SU-DHL-6 (cell line): ENCODE measurements around the gene TOM1L2.

ENCODE experiments used
- H2AFZ ChIP-seq: fragments of 200-600 bp; sonication (generic); 2 replicates; pipeline ENCODE4 v1.6.1; 2014; ENCODE audit warnings: low read depth, mild to moderate bottlenecking, moderate library complexity, mixed read lengths, antibody characterized with exemption, low read length; ENCODE audit not compliant: severe bottlenecking
- H3F3A ChIP-seq: fragments of 200-600 bp; shearing (Covaris generic); 2 replicates; pipeline ENCODE4 v1.6.0; 2016; ENCODE audit warnings: antibody characterized with exemption, mild to moderate bottlenecking; ENCODE audit not compliant: insufficient read depth
- H3K27ac ChIP-seq: fragments of 200-600 bp; sonication (generic); 2 replicates; pipeline ENCODE4 v1.5.1; 2016; ENCODE audit warnings: low read depth, mild to moderate bottlenecking, low read length, moderate library complexity, mixed read lengths
- H3K27me3 ChIP-seq: fragments of 200-600 bp; sonication (generic), shearing (Covaris generic); 2 replicates; pipeline ENCODE4 v1.6.0; 2014; ENCODE audit warnings: mild to moderate bottlenecking, low read length
- H3K36me3 ChIP-seq: fragments of 200-600 bp; sonication (generic); 2 replicates; pipeline ENCODE4 v1.6.1; 2014; ENCODE audit warnings: mild to moderate bottlenecking, low read length, mixed read lengths
- H3K4me2 ChIP-seq: fragments of 300-600, 200-600 bp; shearing (Covaris generic), sonication (generic); 2 replicates; pipeline ENCODE4 v1.6.0; 2014; ENCODE audit warnings: low read length, low read depth, mild to moderate bottlenecking; ENCODE audit not compliant: poor library complexity, severe bottlenecking
- H3K4me3 ChIP-seq: fragments of 200-600 bp; sonication (generic); 2 replicates; pipeline ENCODE4 v1.5.1; 2014; ENCODE audit warnings: antibody characterized with exemption, low read length, mild to moderate bottlenecking, mixed read lengths; ENCODE audit not compliant: insufficient read depth, poor library complexity, severe bottlenecking
- H3K79me2 ChIP-seq: fragments of 200-600 bp; sonication (generic); 2 replicates; pipeline ENCODE4 v1.6.1; 2014; ENCODE audit warnings: mild to moderate bottlenecking, low read length, moderate library complexity; ENCODE audit not compliant: insufficient read depth
- H3K9ac ChIP-seq: fragments of 200-600 bp; sonication (generic); 2 replicates; pipeline ENCODE4 v1.7.0; 2014; ENCODE audit warnings: mild to moderate bottlenecking, low read length
- H3K9me2 ChIP-seq: fragments of 200-600 bp; sonication (generic); replicated peaks from 2 replicates; pipeline ENCODE4 v1.6.1; 2014; ENCODE audit warnings: low read length; ENCODE audit not compliant: insufficient read depth
- H3K9me3 ChIP-seq: fragments of 200-600 bp; sonication (generic); 2 replicates; pipeline ENCODE4 v1.6.1; 2014; ENCODE audit warnings: low read length, mixed read lengths; ENCODE audit not compliant: insufficient read depth
- H4K20me1 ChIP-seq: fragments of 200-600 bp; sonication (generic); 2 replicates; pipeline ENCODE4 v1.6.1; 2014; ENCODE audit warnings: low read depth, mild to moderate bottlenecking, antibody characterized with exemption, low read length, moderate library complexity, mixed read lengths
- CTCF ChIP-seq: fragments of 200-600 bp; sonication (generic); IDR thresholded peaks from one replicate; pipeline ENCODE4 v1.5.1; 2017; ENCODE audit warnings: antibody characterized with exemption, mild to moderate bottlenecking, low read length, moderate library complexity; ENCODE audit not compliant: insufficient read depth, poor library complexity, severe bottlenecking
- EZH2phosphoT487 ChIP-seq: fragments of 200-600 bp; sonication (generic), shearing (Covaris generic); conservative IDR thresholded peaks from 2 replicates; pipeline ENCODE4 v1.6.1; 2018; ENCODE audit warnings: mild to moderate bottlenecking, antibody characterized with exemption, low read length, moderate library complexity, mixed read lengths

Gene TOM1L2

GRCh38 chr17:18009609-18010420 is 37.6 kb upstream of the TOM1L2 start:
- H3K9ac ChIP-seq = no peak overlapping the region
- H3K36me3 ChIP-seq = no peaks in the 10 kb centered on the region
- no peak overlapping the region for H3K4me2 ChIP-seq
- H4K20me1 ChIP-seq = no peaks in the 10 kb centered on the region
- H3K27ac ChIP-seq = no peak overlapping the region
- no peaks in the 10 kb centered on the region for H3K79me2 ChIP-seq
- H3F3A ChIP-seq = no peaks in the 10 kb centered on the region
- TF ChIP-seq EZH2phosphoT487 (no peak), CTCF (no peak)
- no peaks in the 10 kb centered on the region for H3K9me3 ChIP-seq
- no peak overlapping the region for H3K4me3 ChIP-seq
- no peaks in the 10 kb centered on the region for H3K9me2 ChIP-seq
- no peaks in the 10 kb centered on the region for H3K27me3 ChIP-seq
- no peak overlapping the region for H2AFZ ChIP-seq

DNA sequence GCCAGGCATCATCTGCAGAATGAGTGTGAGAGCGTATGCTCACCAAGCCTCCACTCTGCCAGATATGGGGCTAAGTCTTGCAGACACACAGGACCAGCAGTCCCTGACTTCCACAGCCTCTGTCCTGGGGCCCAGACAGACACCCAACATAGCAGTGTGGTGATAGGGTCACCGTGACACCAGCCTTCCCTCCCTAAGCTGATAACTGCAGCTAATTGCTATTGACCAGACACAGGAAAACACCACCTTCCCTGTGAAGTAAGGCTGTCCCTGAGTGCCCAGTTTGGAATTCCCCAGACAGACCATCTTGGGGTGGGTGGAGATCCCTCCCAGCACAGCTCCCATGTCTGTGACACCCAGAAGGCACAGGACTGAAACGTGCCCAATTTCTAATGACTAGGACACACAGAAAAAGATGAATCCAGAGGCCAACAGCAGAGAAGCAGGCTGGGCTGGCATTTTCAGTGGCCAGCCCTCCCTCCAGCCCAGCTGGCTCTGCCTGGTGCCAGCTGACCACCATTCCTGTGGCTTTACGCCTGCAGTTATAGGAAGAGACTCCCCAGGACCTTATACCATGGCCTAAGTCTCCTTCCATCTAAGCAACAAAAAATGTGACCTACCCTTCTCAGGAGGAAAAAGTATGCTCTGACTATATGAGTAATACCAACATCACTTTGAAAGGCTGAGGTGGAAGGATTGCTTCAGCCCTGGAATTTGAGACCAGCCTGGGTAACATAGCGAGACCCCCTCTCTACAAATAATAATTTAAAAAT is 36.5 kb upstream of the TOM1L2 start:
- Histone ChIP-seq H3K9me2 (no peaks in the 10 kb centered on the region), H2AFZ (no peak overlapping the region), H3K9ac (no peak overlapping the region), H3F3A (no peaks in the 10 kb centered on the region), H3K4me2 (no peak overlapping the region), H4K20me1 (no peaks in the 10 kb centered on the region), H3K27ac (no peak overlapping the region), H3K79me2 (no peaks in the 10 kb centered on the region), H3K9me3 (no peaks in the 10 kb centered on the region), H3K27me3 (no peaks in the 10 kb centered on the region), H3K4me3 (no peak overlapping the region), H3K36me3 (no peaks in the 10 kb centered on the region)
- no peak for TF ChIP-seq EZH2phosphoT487
- no peak for TF ChIP-seq CTCF

- H3K4me2 ChIP-seq = no peak overlapping the region
- H3K79me2 ChIP-seq = no peaks in the 10 kb centered on the region
- TF ChIP-seq EZH2phosphoT487 = no peak
- no peak for TF ChIP-seq CTCF
Measured at GRCh38 chr17:18006495-18007239, 34.5 kb upstream of the TOM1L2 start.

More at GRCh38 chr17:18006495-18007239, 34.5 kb upstream of the TOM1L2 start:
- H3K4me3 ChIP-seq = no peak overlapping the region
- no peaks in the 10 kb centered on the region for H3K9me3 ChIP-seq
- no peaks in the 10 kb centered on the region for H3K9me2 ChIP-seq
- no peaks in the 10 kb centered on the region for H4K20me1 ChIP-seq
- H3K27ac ChIP-seq = no peak overlapping the region
- H3K36me3 ChIP-seq = no peaks in the 10 kb centered on the region
- H2AFZ ChIP-seq = no peak overlapping the region
- H3K9ac ChIP-seq = no peak overlapping the region
- H3F3A ChIP-seq = no peaks in the 10 kb centered on the region
- H3K27me3 ChIP-seq = no peaks in the 10 kb centered on the region
